ENCODE data around the gene GLOD5.

DNA sequence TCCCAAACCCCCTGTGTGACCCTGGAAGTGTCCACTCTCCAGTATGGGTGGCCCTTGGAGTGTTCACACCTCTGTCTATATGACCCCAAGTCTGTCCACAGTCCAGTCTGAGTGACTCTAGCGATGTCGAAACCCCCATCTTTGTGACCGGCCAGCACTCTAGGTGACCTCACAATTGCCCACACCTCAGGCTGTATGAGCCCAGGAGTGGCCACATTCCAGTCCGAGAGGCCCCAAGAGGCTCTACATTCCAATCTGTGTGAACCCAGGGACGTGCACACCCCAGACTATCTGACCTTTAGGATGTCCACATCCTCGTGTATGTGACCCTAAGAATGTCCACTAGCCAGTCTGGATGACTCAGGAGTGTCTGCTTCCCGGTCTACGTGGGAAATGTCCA, 7.3 kb upstream of the GLOD5 start:
- no peak for TF ChIP-seq POLR2A (IDR thresholded peaks at IDR 0.05)
- TF ChIP-seq, protein P1, sequence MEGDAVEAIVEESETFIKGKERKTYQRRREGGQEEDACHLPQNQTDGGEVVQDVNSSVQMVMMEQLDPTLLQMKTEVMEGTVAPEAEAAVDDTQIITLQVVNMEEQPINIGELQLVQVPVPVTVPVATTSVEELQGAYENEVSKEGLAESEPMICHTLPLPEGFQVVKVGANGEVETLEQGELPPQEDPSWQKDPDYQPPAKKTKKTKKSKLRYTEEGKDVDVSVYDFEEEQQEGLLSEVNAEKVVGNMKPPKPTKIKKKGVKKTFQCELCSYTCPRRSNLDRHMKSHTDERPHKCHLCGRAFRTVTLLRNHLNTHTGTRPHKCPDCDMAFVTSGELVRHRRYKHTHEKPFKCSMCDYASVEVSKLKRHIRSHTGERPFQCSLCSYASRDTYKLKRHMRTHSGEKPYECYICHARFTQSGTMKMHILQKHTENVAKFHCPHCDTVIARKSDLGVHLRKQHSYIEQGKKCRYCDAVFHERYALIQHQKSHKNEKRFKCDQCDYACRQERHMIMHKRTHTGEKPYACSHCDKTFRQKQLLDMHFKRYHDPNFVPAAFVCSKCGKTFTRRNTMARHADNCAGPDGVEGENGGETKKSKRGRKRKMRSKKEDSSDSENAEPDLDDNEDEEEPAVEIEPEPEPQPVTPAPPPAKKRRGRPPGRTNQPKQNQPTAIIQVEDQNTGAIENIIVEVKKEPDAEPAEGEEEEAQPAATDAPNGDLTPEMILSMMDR (IDR thresholded peaks at IDR 0.05), result no peak

Data from esophagus squamous epithelium (tissue), 4 donors.